HEK293T (cell line): Measurements from ENCODE around the gene CCDC68.

ENCODE experiments used
- CTCF ChIA-PET: fragments of 350-600 bp; formaldehyde crosslinking; extraction: SDS; loops from one replicate; lab custom pipeline; 2021; ENCODE audit warnings: antibody characterized with exemption, inconsistent platforms; lab: Yijun Ruan, JAX
- POLR2A ChIA-PET: fragments of 350-600 bp; formaldehyde crosslinking; extraction: SDS; loops from one replicate; lab custom pipeline; 2020; ENCODE audit warnings: antibody characterized with exemption, inconsistent platforms; lab: Yijun Ruan, JAX
- DNase-seq: peaks from one replicate; pipeline ENCODE4 v3.0.0; 2012; ENCODE audit warnings: mixed read lengths; ENCODE audit errors: extremely low spot score
- ARNT ChIP-seq: fragments of 450-650 bp; IDR thresholded peaks from 2 replicates; pipeline ENCODE4 v1.6.1; 2017; ENCODE audit warnings: mild to moderate bottlenecking
- BHLHE40 ChIP-seq: fragments of 450-650 bp; IDR thresholded peaks from 2 replicates; pipeline ENCODE4 v1.6.1; 2016; ENCODE audit warnings: mild to moderate bottlenecking, moderate library complexity, borderline replicate concordance
- CTBP1 ChIP-seq: fragments of 450-650 bp; IDR thresholded peaks from 2 replicates; pipeline ENCODE4 v1.6.1; 2016; ENCODE audit warnings: borderline replicate concordance
- ELF4 ChIP-seq: fragments of 450-650 bp; IDR thresholded peaks from 2 replicates; pipeline ENCODE4 v1.6.1; 2017; ENCODE audit warnings: antibody characterized with exemption
- FOXA1 ChIP-seq: fragments of 450-650 bp; IDR thresholded peaks from 2 replicates; pipeline ENCODE4 v1.6.1; 2016; ENCODE audit warnings: mild to moderate bottlenecking
- FOXK2 ChIP-seq: fragments of 450-650 bp; IDR thresholded peaks from 2 replicates; pipeline ENCODE4 v1.6.1; 2016; ENCODE audit warnings: mild to moderate bottlenecking
- FOXM1 ChIP-seq: fragments of 450-650 bp; IDR thresholded peaks from 2 replicates; pipeline ENCODE4 v1.6.1; 2017; ENCODE audit warnings: mild to moderate bottlenecking, borderline replicate concordance
- HDGF ChIP-seq: fragments of 450-650 bp; IDR thresholded peaks from 2 replicates; pipeline ENCODE4 v1.6.1; 2017; ENCODE audit warnings: antibody characterized with exemption, borderline replicate concordance
- L3MBTL2 ChIP-seq: fragments of 450-650 bp; conservative IDR thresholded peaks from 2 replicates; pipeline ENCODE4 v1.6.1; 2016; ENCODE audit warnings: mild to moderate bottlenecking
- LEF1 ChIP-seq: fragments of 450-650 bp; IDR thresholded peaks from 2 replicates; pipeline ENCODE4 v1.6.1; 2017; ENCODE audit warnings: mild to moderate bottlenecking, borderline replicate concordance
- NFRKB ChIP-seq: fragments of 450-650 bp; IDR thresholded peaks from 2 replicates; pipeline ENCODE4 v1.6.1; 2016; ENCODE audit warnings: mild to moderate bottlenecking, moderate library complexity
- PKNOX1 ChIP-seq: fragments of 450-650 bp; IDR thresholded peaks from 2 replicates; pipeline ENCODE4 v1.6.1; 2016
- SP1 ChIP-seq: fragments of 450-650 bp; IDR thresholded peaks from 2 replicates; pipeline ENCODE4 v1.6.1; 2017
- SUZ12 ChIP-seq: fragments of 450-650 bp; IDR thresholded peaks from 2 replicates; pipeline ENCODE4 v1.6.1; 2016; ENCODE audit warnings: mild to moderate bottlenecking
- TARDBP ChIP-seq: fragments of 450-650 bp; IDR thresholded peaks from 2 replicates; pipeline ENCODE4 v1.6.1; 2016
- ZNF384 ChIP-seq: fragments of 450-650 bp; IDR thresholded peaks from 2 replicates; pipeline ENCODE4 v1.6.1; 2016

Gene CCDC68

DNA sequence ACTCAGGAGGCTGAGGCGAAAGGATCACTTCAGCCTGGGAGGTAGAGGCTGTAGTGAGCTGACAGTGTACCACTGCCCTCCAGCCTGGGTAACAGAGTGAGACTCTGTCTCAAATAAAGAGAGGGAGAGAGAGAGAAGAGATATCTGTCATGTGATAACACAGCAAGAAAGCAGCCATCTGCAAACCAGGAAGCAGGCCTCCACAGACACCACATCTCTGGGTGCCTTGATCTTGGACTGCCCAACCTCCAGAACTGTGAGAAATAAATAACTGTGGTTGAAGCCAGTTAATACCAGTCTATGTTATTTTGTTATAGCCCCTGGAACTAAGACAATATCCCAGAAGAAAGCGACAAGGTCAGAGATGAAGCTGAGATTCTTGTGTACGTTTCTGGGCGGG lies 2.6 kb upstream of the CCDC68 start:
- POLR2A ChIA-PET, result no interaction called here
- CTCF ChIA-PET, result interaction anchor here (0.6 kb wide), 1 partner anchor 838 kb away, joined by 4 read pairs; no protein-coding TSS in a partner anchor
- no peak for TF ChIP-seq FOXK2
- TF ChIP-seq ARNT, result no peak
- no peak for TF ChIP-seq LEF1
- TF ChIP-seq SUZ12, result no peak
- no peak for TF ChIP-seq FOXA1
- TF ChIP-seq HDGF, result no peak
- TF ChIP-seq NFRKB, result no peak
- DNase-seq, result no peak

DNA sequence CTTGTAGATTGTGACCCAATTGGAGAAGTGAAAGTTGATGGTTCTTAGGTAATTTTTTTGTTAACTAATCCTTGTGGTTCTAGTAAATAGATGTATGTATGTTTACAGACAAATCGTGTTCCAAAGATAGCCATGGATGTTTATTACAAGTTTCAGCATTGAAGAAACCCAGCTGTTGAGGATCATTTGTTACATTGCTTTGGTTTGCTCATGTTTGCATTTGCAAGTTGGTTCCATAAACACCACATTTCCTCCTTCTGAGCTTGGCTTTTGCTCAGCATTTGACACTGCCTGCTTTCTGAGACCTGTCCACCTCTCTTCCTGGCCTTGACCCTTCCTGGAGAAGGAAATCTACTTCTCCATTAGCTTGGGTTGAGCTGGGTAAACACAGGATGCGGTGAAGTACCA lies 1.8 kb upstream of the CCDC68 start:
- DNase-seq, result no peak
- POLR2A ChIA-PET, result no interaction called here
- CTCF ChIA-PET, result no interaction called here
- TF ChIP-seq L3MBTL2 (no peak), SUZ12 (no peak), LEF1 (no peak), ARNT (no peak), BHLHE40 (no peak), CTBP1 (no peak), FOXK2 (no peak), HDGF (no peak), FOXA1 (no peak), FOXM1 (no peak), TARDBP (no peak), SP1 (no peak), PKNOX1 (no peak), ZNF384 (no peak), ELF4 (no peak), NFRKB (no peak)

DNA sequence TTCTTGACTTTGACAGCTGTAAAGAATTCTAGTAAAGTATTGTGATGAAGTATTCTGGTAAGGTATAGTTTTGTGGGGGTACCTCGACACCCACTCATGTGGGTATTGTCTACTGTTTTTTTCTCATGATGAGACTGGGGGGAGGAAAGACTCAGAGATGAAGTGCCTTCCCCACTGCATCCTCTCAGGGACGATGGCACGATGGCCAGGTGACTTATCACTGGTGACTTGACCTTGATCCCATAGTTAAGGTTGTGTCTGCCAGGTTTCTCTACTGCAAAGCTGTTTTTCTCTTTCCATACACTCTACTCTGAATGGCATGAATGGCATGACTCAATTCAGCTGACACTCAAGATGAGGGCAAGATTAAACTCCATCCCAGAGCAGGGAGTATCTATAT lies 936 bp upstream of the CCDC68 start:
- ChIA-PET CTCF (no interaction called here), POLR2A (no interaction called here)
- TF ChIP-seq CTBP1, result no peak
- no peak for TF ChIP-seq FOXA1
- no peak for TF ChIP-seq LEF1
- no peak for TF ChIP-seq SUZ12
- TF ChIP-seq PKNOX1, result no peak
- no peak for TF ChIP-seq FOXK2
- no peak for TF ChIP-seq HDGF
- no peak for TF ChIP-seq L3MBTL2
- TF ChIP-seq BHLHE40, result no peak
- no peak for TF ChIP-seq SP1
- TF ChIP-seq ZNF384, result no peak
- no peak for TF ChIP-seq ELF4
- TF ChIP-seq TARDBP, result no peak
- TF ChIP-seq FOXM1, result no peak
- TF ChIP-seq ARNT, result no peak
- no peak for TF ChIP-seq NFRKB
- no peak for DNase-seq

DNA sequence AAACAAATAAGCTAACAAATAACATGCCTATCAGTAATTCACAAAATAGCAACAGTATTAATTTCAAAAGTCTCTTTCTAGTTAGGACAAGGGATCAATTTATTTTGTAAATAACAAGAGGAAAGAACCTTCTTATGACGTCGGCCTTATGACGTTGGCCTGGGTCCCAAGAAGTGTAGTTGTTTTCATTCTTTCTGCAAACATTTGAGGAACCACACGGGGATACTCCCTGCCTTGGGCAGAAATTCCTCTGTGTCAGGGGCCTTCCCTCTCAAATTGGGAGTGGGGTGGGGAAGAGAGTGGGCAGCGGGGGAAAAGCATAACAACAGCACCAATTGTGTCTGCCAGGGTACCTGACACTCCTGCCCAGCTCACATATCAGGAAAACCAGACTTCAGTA lies 1.3 kb downstream of the CCDC68 start:
- TF ChIP-seq SP1, result no peak
- TF ChIP-seq L3MBTL2, result no peak
- no peak for TF ChIP-seq FOXM1
- TF ChIP-seq SUZ12, result no peak
- TF ChIP-seq ARNT, result no peak
- no peak for TF ChIP-seq NFRKB
- no peak for TF ChIP-seq FOXA1
- TF ChIP-seq BHLHE40, result no peak
- TF ChIP-seq LEF1, result no peak
- TF ChIP-seq PKNOX1, result no peak
- TF ChIP-seq ZNF384, result no peak
- no peak for TF ChIP-seq CTBP1
- TF ChIP-seq HDGF, result no peak
- TF ChIP-seq TARDBP, result no peak
- TF ChIP-seq ELF4, result no peak
- POLR2A ChIA-PET, result no interaction called here
- CTCF ChIA-PET, result no interaction called here
- DNase-seq, result no peak

DNA sequence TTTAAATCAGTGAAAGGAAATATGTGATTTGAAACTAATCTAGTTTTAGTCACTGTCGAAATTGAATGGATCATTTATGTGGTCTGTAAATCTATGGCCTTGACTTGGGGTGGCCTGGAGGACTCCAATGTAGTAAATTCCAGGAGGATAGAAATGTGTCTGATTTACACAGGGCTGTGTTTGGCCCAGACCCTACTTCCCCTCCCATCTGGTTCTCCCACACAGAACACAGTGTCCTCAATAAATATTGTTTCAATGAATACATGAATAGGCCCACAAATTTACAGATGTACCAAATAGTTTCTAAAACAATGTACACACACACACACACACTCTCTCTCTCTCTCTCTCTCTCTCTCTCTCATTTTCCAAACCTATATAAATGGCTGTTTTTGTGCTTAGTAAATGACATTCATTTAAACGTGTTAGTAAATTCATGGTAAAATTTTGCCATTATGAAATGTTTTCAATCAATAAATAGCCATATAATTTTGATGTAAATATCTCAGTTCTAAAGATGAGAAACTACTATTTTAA lies 1.9 kb downstream of the CCDC68 start:
- TF ChIP-seq CTBP1 (no peak), TARDBP (no peak), BHLHE40 (no peak), SP1 (no peak), LEF1 (no peak), L3MBTL2 (no peak), FOXK2 (no peak)
- ChIA-PET POLR2A (no interaction called here), CTCF (interaction anchor here (0.5 kb wide), 1 partner anchor 128 kb away, joined by 3 read pairs; no protein-coding TSS in a partner anchor)
- DNase-seq, result no peak

GRCh38 chr18:54956506-54956905 lies 2.8 kb downstream of the CCDC68 start:
- TF ChIP-seq HDGF (no peak), LEF1 (no peak), FOXA1 (no peak), CTBP1 (no peak), PKNOX1 (no peak), TARDBP (no peak), ELF4 (no peak), NFRKB (no peak), BHLHE40 (no peak), SUZ12 (no peak), L3MBTL2 (no peak), FOXK2 (no peak), ZNF384 (no peak), ARNT (no peak), FOXM1 (no peak)
- ChIA-PET POLR2A (no interaction called here), CTCF (no interaction called here)
- no peak for DNase-seq
